ENCODE data around the gene LEPR.
"Not testable (repeated sequence)": the region's sequence is repeated elsewhere in the genome, so short reads cannot be mapped to it uniquely, and the experiment has no call there.

LEPR gene, protein sequence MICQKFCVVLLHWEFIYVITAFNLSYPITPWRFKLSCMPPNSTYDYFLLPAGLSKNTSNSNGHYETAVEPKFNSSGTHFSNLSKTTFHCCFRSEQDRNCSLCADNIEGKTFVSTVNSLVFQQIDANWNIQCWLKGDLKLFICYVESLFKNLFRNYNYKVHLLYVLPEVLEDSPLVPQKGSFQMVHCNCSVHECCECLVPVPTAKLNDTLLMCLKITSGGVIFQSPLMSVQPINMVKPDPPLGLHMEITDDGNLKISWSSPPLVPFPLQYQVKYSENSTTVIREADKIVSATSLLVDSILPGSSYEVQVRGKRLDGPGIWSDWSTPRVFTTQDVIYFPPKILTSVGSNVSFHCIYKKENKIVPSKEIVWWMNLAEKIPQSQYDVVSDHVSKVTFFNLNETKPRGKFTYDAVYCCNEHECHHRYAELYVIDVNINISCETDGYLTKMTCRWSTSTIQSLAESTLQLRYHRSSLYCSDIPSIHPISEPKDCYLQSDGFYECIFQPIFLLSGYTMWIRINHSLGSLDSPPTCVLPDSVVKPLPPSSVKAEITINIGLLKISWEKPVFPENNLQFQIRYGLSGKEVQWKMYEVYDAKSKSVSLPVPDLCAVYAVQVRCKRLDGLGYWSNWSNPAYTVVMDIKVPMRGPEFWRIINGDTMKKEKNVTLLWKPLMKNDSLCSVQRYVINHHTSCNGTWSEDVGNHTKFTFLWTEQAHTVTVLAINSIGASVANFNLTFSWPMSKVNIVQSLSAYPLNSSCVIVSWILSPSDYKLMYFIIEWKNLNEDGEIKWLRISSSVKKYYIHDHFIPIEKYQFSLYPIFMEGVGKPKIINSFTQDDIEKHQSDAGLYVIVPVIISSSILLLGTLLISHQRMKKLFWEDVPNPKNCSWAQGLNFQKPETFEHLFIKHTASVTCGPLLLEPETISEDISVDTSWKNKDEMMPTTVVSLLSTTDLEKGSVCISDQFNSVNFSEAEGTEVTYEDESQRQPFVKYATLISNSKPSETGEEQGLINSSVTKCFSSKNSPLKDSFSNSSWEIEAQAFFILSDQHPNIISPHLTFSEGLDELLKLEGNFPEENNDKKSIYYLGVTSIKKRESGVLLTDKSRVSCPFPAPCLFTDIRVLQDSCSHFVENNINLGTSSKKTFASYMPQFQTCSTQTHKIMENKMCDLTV

GRCh38 chr1:65420590-65421350 lies at the start of gene LEPR, which contains the start of gene LEPROT:
TSS of gene LEPR (plus strand) at chr1:65420668. CDS start at chr1:65565566, 144,898 bp downstream.
TSS of gene LEPROT (plus strand) at chr1:65420668. CDS start at chr1:65420725, 57 bp downstream.
- DNase-seq (ENCODE audit: low read depth): no peak

- DNase-seq (ENCODE audit: low read depth): no peak
Measured at GRCh38 chr1:65371544-65371943, 48.9 kb upstream of the LEPR start.

- DNase-seq (ENCODE audit: low read depth): no peak
Measured at GRCh38 chr1:65372557-65372956, 47.9 kb upstream of the LEPR start.

GRCh38 chr1:65377496-65378246 lies 42.8 kb upstream of the LEPR start:
- no peak for DNase-seq (ENCODE audit: low read depth)

DNA sequence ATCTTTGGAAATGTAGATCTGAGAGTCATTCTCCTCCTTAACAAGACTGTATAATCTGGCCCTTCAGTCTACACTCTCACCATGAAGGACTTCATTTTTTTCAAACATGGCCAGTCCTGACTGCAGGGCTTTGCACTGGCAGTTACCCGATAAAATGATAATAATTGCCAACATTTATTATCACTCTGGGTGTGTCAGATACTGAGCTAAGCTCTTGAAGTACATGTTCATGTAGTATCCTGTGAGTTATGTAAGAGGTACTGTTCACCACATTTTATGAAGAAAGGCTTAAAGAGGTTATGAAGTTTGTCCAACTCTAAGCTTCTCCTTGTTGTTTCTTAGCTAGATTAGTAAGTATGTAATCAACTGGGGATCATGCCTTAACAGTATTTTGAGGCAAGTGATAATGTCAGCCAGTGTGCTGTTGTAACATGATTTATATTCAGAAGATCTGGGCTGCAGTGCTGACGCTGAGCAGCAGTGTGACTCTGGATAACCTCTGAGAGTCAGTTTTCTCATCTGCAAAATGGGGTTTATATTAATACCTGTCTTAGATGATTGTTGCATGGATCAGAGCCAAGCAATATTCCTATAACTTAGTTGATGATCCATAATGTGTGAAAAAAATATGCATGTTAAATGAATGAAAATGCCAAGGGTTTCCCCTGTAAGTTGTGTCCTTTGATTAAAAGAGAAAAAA lies 42.1 kb upstream of the LEPR start:
- DNase-seq (ENCODE audit: low read depth): no peak

DNA sequence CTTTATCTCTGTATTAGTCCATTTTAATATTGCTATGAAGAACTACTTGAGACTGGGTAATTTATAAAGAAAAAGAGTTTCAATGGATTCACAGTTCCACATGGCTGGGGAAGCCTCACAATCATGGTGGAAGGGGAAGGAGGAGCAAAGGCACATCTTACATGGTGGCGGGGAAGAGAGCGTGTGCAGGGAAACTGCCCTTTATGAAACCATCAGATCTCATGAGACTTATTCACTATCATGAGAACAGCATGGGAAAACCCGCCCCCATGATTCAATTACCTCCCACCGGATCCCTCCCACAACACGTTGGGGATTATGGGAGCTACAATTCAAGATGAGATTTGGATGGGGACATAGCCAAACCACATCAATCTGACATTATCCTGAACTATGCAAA lies 36.0 kb upstream of the LEPR start:
- not testable (repeated sequence) for DNase-seq (ENCODE audit: low read depth)

- DNase-seq (ENCODE audit: low read depth): no peak
Measured at GRCh38 chr1:65386439-65386838, 34.0 kb upstream of the LEPR start.

DNA sequence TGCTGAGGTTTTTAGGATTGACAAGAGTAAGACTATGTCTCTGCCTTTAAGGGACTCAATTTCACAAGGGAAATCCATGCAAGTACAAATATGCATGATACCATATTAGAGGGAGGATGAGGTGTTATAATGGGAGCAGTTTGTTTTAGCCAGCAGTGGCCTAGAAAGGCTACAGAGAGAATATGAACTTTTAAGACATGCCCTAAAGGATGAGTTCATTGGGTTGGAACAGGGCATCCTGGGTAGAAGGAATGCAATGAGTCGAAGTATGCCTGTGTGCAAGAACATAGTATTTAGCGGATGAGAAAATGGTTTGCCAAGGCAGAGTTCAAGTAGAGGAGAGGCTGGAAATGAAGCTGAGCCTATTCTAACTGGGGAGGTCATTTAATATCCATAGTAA lies 32.6 kb upstream of the LEPR start:
- no peak for DNase-seq (ENCODE audit: low read depth)

DNA sequence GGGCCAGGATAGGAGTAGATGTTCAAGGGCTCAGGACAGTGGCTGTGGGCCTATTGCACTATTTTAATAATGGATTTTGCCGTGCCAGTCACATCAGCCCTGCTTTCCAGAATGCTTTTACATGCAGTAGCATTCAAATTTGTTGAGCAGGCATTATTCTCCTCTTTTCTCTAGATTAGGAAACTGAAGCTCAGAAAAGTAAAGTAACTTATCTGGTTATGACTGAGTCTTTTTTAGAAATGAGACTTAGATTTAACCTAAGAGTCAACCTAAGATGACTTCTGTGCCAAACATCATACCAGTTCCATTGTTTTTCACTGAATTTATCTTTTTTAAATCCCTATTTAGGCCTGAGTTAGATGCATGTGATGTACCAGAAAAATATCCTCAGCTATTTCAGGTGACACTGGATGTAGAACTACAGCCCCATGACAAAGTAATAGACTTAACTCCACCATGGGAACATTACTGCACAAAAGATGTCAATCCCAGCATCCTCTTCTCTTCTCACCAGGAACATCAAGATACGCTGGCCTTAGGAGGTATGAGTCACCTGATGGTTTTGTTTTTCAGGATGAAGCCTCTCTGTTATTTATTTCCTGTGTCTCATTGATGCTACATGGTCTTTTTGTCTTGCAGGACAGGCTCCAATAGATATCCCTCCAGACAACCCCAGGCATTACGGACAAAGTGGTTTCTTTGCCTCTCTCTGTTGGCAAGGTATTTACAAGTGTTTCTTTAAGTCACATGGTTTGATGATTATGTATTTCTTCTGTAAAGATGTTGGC lies 31.4 kb upstream of the LEPR start:
- DNase-seq (ENCODE audit: low read depth): no peak

DNA sequence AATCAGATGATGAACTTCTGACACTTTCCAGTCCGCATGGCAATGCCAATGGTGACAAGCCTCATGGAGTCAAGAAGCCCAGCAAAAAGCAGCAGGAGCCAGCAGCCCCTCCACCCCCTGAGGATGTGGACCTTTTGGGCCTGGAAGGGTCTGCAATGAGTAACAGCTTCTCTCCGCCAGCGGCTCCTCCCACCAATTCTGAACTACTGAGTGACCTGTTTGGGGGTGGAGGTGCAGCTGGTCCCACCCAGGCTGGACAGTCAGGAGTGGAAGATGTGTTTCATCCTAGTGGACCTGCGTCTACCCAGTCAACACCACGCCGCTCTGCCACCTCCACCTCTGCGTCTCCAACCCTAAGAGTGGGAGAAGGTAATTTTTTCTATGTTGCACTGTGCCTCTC lies 28.0 kb upstream of the LEPR start:
- DNase-seq (ENCODE audit: low read depth): no peak

- no peak for DNase-seq (ENCODE audit: low read depth)
Measured at GRCh38 chr1:65393347-65393746, 27.1 kb upstream of the LEPR start.

DNA sequence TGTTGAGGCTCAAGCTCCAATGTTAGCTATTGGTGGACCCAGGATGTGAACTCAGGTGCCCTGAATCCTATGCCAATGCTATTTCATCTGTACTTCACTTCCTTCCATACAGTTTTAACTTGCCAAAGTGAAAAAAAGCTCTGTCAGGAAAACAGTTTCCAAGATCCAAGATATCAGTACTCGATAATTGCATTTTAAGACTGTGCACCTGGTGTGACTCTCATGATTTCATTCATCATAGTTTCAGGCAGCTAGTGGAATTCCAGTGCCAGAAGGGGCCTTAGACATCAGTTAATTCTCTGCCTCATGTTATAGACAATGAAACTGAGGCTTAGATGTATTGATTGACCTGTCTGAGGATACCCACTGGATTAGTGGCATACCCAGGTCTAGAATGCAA lies 26.5 kb upstream of the LEPR start:
- DNase-seq (ENCODE audit: low read depth): no peak

DNA sequence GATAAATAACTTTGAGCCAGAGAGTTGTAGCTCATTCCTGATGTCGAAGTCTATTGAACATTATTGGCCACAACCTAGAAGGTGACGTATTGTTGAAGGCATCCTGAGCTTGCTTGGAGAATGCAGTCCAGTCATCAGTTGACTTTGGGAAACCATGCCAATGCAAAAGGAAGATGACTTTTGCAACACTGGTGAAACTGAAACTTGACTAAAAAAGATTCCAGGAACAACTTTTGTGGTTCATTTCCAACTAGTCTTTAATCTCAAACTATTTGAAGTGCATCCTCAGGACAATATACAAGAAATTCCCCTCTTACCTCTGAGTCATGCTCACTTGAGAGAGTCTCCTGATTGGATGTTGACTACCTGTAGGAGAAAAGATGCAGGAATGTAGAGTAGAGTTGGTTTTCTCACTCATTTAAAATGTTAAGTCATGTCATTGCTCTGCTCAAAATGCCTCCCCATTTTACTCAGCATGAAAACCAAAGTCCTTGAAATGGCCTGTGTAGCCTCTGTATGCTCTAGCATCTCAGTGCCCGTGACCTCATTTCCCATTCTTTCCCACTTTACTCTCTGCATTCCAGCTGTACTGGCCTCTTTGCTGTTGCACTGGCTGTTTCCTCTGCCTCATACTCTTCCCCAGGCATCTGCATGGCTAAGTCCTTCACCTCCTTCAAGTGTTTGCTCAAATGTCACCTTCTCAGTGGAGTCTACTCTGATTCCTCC lies 24.4 kb upstream of the LEPR start:
- DNase-seq (ENCODE audit: low read depth): no peak

GRCh38 chr1:65398083-65398482 lies 22.4 kb upstream of the LEPR start:
- no peak for DNase-seq (ENCODE audit: low read depth)

GRCh38 chr1:65399003-65399402 lies 21.5 kb upstream of the LEPR start:
- no peak for DNase-seq (ENCODE audit: low read depth)

DNA sequence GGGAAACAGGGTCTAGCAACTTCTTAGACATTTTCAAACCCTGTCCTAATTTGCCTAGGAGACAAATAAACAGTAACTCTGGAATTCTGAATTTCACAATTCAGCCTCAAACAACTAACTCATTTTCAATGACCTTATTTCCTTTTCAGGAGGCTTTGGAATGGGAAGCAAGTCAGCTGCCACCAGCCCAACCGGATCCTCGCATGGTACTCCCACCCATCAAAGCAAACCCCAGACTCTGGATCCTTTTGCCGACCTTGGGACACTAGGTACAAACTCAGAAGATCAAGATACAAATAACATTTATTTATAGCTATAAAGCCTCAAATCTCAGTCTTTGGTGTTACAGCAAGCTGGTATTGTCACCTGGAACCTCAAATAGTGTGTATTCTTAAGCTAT lies 18.9 kb upstream of the LEPR start:
- no peak for DNase-seq (ENCODE audit: low read depth)

DNA sequence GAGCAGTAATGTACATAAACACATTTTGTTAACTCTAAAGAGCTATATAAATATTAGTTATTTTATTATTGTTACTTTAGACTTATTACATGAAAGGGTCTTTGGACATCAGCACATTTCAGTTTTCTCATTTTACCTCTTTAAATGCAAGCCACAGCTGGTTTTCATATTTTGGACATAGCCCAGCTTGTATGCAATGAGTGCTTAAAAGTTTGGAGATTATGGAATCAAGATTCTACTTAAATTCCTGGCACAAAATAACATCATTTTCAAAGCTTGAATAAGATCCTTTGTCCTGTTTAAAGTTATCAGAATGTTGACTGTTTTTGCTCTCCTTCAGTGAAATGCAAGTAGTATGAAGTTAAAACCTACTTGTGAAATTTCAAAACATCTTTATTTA lies 15.5 kb upstream of the LEPR start:
- DNase-seq (ENCODE audit: low read depth): no peak

GRCh38 chr1:65407877-65408276 lies 12.6 kb upstream of the LEPR start:
- DNase-seq (ENCODE audit: low read depth): no peak

- no peak for DNase-seq (ENCODE audit: low read depth)
Measured at GRCh38 chr1:65409314-65409713, 11.2 kb upstream of the LEPR start.

Measured in CMK (cell line).